GM18499 (cell line): Measurements from ENCODE around the gene CNTF.
"Not testable (repeated sequence)": the region's sequence is repeated elsewhere in the genome, so short reads cannot be mapped to it uniquely, and the experiment has no call there.

Source experiments
- ATAC-seq: cut with Tn5 transposase; IDR thresholded peaks from one replicate; pipeline ENCODE4 v1.9.1; 2021; ENCODE audit warnings: moderate number of reproducible peaks; ENCODE audit not compliant: insufficient read depth, unreplicated experiment

CNTF gene

GRCh38 chr11:58622344-58622743 is at the start of gene CNTF:
Gene CNTF (plus strand): TSS chr11:58622665. CDS start chr11:58622753, 88 bp downstream.
- ATAC-seq: no peak

- not testable (repeated sequence) for ATAC-seq
These were observed 49.6 kb upstream of the CNTF start for GRCh38 chr11:58572906-58573305.

GRCh38 chr11:58573451-58574104 is 48.9 kb upstream of the CNTF start:
- no peak for ATAC-seq

GRCh38 chr11:58574881-58575280 is 47.6 kb upstream of the CNTF start:
- ATAC-seq: no peak

GRCh38 chr11:58575377-58576020 is 47.0 kb upstream of the CNTF start, which contains the start of gene LPXN:
Gene LPXN (minus strand): TSS chr11:58575856. CDS start chr11:58575772, 84 bp downstream.
- no peak for ATAC-seq

- no peak for ATAC-seq
These were observed 45.5 kb upstream of the CNTF start for GRCh38 chr11:58576887-58577471.

GRCh38 chr11:58577555-58578135 is 44.8 kb upstream of the CNTF start:
- ATAC-seq: peak; percentile 38

GRCh38 chr11:58578136-58578634 is 44.3 kb upstream of the CNTF start:
- ATAC-seq: no peak

- no peak for ATAC-seq
These were observed 43.8 kb upstream of the CNTF start, which contains the start of gene ZFP91 for GRCh38 chr11:58578635-58579191. Gene ZFP91 (plus strand): TSS chr11:58579063. CDS start chr11:58579282, 219 bp downstream.

- ATAC-seq: peak; percentile 27
These were observed 43.0 kb upstream of the CNTF start for GRCh38 chr11:58579192-58580129.

- ATAC-seq: no peak
These were observed 42.2 kb upstream of the CNTF start for GRCh38 chr11:58580311-58580710.

GRCh38 chr11:58582437-58582836 is 40.0 kb upstream of the CNTF start:
- no peak for ATAC-seq

- ATAC-seq: no peak
These were observed 35.5 kb upstream of the CNTF start for GRCh38 chr11:58586998-58587397.

- ATAC-seq: no peak
These were observed 30.8 kb upstream of the CNTF start for GRCh38 chr11:58591659-58592058.

- ATAC-seq: no peak
These were observed 29.5 kb upstream of the CNTF start for GRCh38 chr11:58592760-58593472.

- ATAC-seq: no peak
These were observed 27.6 kb upstream of the CNTF start for GRCh38 chr11:58594826-58595225.

GRCh38 chr11:58596621-58597020 is 25.8 kb upstream of the CNTF start:
- ATAC-seq: no peak

GRCh38 chr11:58597486-58598144 is 24.9 kb upstream of the CNTF start:
- ATAC-seq: no peak
